ENCODE results near the gene SPON1. TPM values are rescaled to one million over a fixed set of nuclear protein-coding genes. Genes with fewer than 3 reads are reported as not detected.

The SPON1 gene
- polyA plus RNA-seq, 6 donors from 2014 or later = 0.49 to 1.1 (median 0.85) TPM; not detected in 1

DNA sequence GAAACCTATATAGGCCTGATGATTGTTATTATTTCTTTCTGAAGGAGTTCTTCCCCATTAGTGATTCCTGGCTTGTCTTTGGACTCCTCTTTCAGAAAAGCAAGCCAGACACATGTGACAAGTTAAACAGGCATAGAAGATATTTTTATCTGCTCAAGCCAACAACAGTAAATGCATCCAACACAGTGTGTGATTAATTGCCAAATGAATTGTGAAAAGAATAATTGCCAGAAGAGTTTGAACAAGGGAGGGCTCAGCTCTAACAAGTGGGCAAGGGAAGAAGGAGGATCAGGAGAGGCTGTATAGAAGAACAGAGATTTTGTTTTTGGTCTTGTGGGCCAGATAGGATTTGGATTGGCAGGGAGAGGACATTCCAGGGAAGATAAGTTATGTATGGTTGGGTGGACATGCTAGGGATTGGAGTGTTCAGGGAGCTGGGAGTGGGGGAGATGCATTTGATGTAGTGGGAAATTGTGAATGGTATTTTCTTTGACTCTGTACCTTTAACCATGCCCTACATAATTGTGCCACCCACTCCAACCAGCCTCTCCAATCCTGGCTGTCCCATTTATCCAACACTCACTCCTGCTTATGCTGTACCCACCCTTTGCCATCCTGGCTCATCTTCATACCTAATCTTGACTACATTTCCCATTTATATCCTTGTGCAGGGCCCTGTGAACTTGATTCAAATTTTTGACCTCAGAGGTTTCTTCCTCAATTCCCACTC, 223.7 kb downstream of the SPON1 start:
- ATAC-seq (ENCODE audit: low read depth in 2 of 2) = no peak
- Mint-ChIP-seq H3K4me1 (peaks cover 6 to 16% (median 12%) of the 10 kb centered on the region in 3 donors), H3K27me3 (peaks cover 0 to under 1% (median 0%) of the 10 kb centered on the region in 3 donors), H3K27ac (no peak overlapping the region), H3K36me3 (no peaks in the 10 kb centered on the region), H3K4me3 (peak overlapping the region in 1 of 8 donors; percentile 48), H3K9me3 (peaks cover 0 to 2% (median 0%) of the 10 kb centered on the region in 7 donors)
- no peak for DNase-seq

DNA sequence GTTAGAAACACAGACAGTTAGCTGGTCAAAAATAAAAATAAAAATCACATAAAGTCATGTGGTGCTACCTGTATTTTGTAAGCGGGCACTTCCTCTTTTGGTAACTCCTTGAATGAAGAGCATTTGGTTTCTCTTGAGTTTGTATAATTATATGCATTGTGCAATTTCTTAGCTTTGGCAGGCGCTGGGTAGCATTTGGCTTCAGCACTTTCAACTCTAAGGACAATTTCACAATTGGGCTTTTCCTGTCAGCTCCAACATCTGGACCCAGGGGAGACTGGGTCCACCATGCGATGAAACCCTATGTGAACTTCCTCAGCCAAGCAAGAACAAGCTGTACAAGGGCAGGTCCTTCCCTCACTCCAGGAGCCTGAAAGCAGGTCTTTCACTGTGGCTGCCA, 227.4 kb downstream of the SPON1 start:
- Mint-ChIP-seq H3K27me3 (peaks cover 6 to 12% (median 8%) of the 10 kb centered on the region in 3 donors), H3K4me3 (no peak overlapping the region), H3K27ac (peak overlapping the region in 1 of 6 donors; percentile 59), H3K9me3 (peaks cover 0 to 2% (median 0%) of the 10 kb centered on the region in 7 donors), H3K36me3 (no peaks in the 10 kb centered on the region), H3K4me1 (peaks cover 8 to 20% (median 12%) of the 10 kb centered on the region in 3 donors)
- ATAC-seq (ENCODE audit: low read depth in 2 of 2) (peak; percentile 40 to 58), DNase-seq (peak; percentile 3)

DNA sequence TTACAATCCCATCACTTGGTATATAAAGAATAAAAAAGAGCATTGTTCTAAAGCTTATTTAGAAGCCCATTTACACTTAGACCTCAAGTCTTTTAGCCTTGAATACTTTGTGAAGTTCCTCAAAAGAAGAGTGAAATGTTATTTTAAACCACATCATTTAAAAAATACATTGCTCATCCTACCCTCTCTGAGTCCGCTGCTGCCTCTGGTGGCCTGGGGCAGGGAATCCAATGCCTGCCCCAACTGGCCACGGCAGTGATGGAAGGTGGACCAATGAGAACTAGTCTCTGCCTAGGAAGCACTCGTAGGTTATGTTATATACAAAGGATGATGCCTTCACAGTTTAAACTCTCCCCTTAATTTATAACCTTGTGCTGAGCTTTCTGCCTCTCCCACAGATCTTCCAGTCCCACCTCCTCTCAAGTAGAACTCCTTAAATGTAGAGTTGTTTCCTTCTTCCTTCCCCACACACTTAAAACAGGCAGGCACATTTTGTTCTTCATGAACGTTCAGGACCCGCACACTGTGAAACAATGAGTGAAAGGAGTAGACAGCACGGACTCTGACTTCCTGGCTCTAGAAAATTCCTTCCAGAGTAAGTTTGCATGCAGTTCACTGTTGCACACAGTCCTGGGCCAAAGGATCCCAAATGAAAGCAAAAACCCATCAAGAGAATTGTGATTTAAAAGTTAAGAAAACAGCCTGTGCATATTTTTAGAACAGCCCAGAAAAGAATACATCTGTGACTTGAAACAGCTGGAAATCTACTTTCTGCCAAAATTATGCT, 228.7 kb downstream of the SPON1 start:
- DNase-seq (no peak), ATAC-seq (ENCODE audit: low read depth in 2 of 2) (no peak)
- Mint-ChIP-seq H3K4me1 (peaks cover 8 to 20% (median 12%) of the 10 kb centered on the region in 3 donors), H3K27me3 (peaks cover 6 to 12% (median 8%) of the 10 kb centered on the region in 3 donors), H3K4me3 (no peak overlapping the region), H3K9me3 (peaks cover 0 to 2% (median 0%) of the 10 kb centered on the region in 7 donors), H3K27ac (peak overlapping the region in 1 of 6 donors; percentile 56), H3K36me3 (no peaks in the 10 kb centered on the region)

DNA sequence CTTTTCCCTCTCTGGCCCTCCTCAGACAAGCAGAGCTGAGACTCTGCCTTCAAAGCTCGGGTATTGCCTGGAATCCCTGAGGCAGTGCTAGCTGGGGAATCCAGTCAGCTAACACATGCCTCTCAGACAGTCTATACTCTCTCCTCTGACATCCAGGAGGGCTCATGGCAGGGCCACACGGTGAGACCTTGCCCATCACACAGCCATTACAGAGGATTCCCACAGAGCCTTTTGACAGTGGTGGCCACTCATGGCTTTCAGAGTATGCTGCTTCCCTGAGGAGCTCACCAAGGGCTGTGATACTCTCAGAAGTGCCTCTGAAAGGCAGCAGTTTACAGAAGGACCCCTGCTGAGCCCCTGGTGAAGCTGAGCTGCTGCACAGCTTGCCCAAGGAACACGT, 231.1 kb downstream of the SPON1 start:
- H3K27ac Mint-ChIP-seq = no peak overlapping the region
- no peak for ATAC-seq (ENCODE audit: low read depth in 2 of 2)

DNA sequence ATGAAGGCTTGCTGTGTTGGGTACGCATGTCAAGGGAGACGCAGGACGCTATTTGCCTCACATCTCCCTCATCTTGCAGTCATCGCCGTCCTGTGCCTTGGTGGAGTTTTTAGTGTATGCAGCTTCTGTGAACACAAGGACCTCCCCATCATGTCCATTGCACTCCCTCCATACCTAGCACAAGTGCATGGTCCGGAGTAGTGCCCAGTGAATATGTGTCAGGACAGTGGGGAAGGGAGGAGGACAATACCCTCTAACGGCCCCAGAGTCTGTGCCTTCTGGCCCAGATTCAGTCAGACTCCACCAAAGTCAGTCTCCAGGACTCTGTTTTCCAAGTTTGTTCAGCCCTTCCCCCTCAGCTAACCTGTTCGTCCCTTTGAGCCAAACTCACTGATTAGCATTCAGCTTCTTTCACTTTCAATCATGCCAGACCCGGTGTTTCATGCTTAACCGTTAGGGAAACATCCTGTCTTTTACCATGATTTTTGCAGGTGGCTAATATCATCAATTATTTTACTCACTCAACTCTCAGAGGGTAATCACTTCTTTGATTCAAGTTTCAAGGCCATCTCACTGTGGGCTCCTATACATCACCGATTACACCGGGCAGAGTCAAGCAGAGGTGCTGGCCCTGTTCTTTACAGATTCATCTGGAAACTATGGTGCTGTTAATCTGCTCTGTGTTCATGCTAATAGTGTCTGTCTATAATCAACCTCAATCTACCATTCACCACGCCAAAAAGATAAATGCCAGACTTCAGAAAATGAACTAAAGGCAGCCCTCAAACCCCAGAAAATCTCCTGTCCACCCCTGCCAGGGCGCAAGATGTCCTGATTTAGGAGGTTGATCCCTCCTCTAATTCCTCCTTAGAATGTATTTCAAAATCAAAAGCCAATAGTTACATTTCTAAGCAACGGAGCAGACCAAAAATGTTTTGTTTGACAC, 240.0 kb downstream of the SPON1 start:
- H3K4me3 Mint-ChIP-seq = no peak overlapping the region
- H3K9me3 Mint-ChIP-seq = peaks cover 0 to 6% (median 2%) of the 10 kb centered on the region in 7 donors
- peaks cover 0 to 20% (median 7%) of the 10 kb centered on the region in 3 donors for H3K27me3 Mint-ChIP-seq
- no peaks in the 10 kb centered on the region for H3K4me1 Mint-ChIP-seq
- no peak for ATAC-seq (ENCODE audit: low read depth in 2 of 2)
- no peak for DNase-seq
- H3K36me3 Mint-ChIP-seq = peaks cover 0 to 8% of the 10 kb centered on the region in 2 donors
- H3K27ac Mint-ChIP-seq = no peak overlapping the region

More for the DNA sequence above, 231.1 kb downstream of the SPON1 start:
- peaks cover 8 to 20% (median 12%) of the 10 kb centered on the region in 3 donors for H3K4me1 Mint-ChIP-seq
- no peaks in the 10 kb centered on the region for H3K36me3 Mint-ChIP-seq
- no peak overlapping the region for H3K4me3 Mint-ChIP-seq
- no peak for DNase-seq
- H3K27me3 Mint-ChIP-seq = peaks cover 6 to 12% (median 8%) of the 10 kb centered on the region in 3 donors
- peaks cover 0 to 2% (median 0%) of the 10 kb centered on the region in 7 donors for H3K9me3 Mint-ChIP-seq

DNA sequence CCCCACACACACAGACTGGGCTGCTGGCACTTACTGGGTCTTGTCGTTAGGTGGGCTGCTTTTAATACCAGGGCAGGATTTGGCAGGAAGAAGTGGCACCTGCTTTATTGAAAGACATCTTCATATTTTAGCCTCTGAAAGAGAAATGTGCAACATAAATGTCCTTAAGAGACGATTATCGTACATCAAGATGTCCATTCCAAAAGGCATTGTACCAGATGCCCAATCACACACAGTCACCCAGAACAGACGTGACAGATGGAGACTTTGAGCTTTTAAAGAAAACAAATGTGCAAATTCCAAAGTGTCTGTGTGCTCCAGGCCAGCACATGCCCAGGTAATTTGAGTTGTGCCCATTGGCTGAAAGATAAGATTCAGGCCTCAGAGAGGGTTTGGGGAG, 240.8 kb downstream of the SPON1 start:
- Mint-ChIP-seq H3K36me3 (peaks cover 0 to 8% of the 10 kb centered on the region in 2 donors), H3K4me1 (no peaks in the 10 kb centered on the region), H3K4me3 (no peak overlapping the region), H3K27me3 (peaks cover 0 to 20% (median 7%) of the 10 kb centered on the region in 3 donors), H3K9me3 (peaks cover 0 to 6% (median 3%) of the 10 kb centered on the region in 7 donors), H3K27ac (peak overlapping the region in 1 of 6 donors; percentile 75)
- DNase-seq = no peak
- no peak for ATAC-seq (ENCODE audit: low read depth in 2 of 2)

DNA sequence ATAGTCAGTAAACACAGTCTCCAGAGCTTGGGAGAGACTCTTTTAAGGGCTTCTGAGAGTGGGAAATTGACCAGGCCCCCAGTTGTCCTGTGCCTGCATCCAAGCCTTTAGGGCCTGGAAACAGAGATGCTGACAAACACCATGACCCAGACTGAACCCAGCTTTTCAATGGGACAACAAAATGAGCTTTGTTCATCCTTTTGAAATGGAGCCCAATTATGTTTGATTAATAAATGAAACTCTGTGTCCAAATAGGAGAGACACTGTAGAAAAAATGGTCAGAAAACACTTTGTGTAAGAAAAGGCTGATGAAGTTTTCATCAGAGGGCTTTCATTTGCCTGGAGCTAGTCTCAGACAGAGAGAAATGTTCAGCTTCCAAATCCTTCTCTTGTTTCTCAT, 250.5 kb downstream of the SPON1 start:
- peaks cover 8 to 23% (median 15%) of the 10 kb centered on the region in 3 donors for H3K27me3 Mint-ChIP-seq
- ATAC-seq (ENCODE audit: low read depth in 2 of 2) (no peak), DNase-seq (no peak)
- H3K9me3 Mint-ChIP-seq = peaks cover 0 to 4% (median 0%) of the 10 kb centered on the region in 7 donors
- H3K4me1 Mint-ChIP-seq = no peaks in the 10 kb centered on the region
- H3K27ac Mint-ChIP-seq = no peak overlapping the region
- no peaks in the 10 kb centered on the region for H3K36me3 Mint-ChIP-seq
- H3K4me3 Mint-ChIP-seq = no peak overlapping the region

DNA sequence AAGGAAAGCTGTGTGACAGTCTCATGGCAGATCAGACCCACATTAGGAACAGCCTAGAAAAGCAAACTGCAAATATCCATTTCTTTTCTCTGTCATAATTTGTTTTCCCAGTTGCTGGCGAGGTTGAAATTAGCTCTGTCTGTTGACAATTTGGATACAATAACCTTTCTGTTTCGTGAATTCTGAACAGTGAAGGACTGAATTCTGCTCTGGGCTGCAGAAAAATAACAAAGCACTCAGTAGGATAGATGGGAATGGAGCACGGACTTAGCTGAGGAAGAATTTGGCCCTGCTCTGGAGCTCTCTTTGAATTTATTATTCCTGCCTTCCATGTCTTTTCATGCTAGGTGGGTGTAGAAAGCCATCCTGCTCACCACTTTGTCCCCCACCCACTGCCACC, 256.2 kb downstream of the SPON1 start:
- Mint-ChIP-seq H3K36me3 (no peaks in the 10 kb centered on the region), H3K9me3 (no peaks in the 10 kb centered on the region), H3K27me3 (peaks cover 16 to 38% (median 21%) of the 10 kb centered on the region in 3 donors), H3K4me1 (no peaks in the 10 kb centered on the region), H3K27ac (no peak overlapping the region), H3K4me3 (peak overlapping the region in 1 of 8 donors; percentile 56)
- ATAC-seq (ENCODE audit: low read depth in 2 of 2) (no peak), DNase-seq (no peak)

DNA sequence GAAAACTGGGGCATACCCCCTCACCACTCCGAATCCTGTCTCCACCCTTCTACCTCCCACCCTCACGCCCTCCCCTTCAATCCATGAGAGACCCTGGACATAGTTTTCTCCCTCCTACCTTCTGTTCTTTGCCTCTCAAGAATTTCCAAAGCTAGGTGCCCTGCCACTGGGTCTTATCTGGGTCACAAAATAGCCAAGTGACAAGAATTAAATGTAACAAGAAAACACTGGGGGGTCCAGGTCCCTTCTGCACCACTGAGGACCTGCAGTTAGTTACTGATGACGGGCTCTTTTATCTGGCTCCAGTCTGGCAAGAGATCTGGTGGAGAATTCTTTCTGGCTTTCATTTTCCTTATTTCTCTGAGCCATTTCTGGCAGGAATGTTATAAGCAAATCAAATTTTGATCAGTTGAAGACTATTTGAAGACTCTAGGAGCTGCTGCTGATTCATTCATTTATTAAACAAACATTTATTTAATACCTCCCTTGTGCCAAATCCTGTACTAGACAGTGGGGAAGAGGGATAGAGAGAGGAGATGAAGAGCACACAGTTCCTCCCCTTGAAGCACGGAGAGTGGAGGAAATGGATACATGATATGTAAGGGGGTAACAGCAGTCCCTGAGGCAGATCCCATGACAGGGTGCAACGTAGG, 261.2 kb downstream of the SPON1 start:
- H3K36me3 Mint-ChIP-seq = peaks cover 0 to 11% of the 10 kb centered on the region in 2 donors
- ATAC-seq (ENCODE audit: low read depth in 2 of 2) (no peak), DNase-seq (no peak)
- peaks cover 0 to 10% (median 4%) of the 10 kb centered on the region in 3 donors for H3K4me1 Mint-ChIP-seq
- peaks cover under 1 to 13% (median 4%) of the 10 kb centered on the region in 3 donors for H3K27me3 Mint-ChIP-seq
- H3K4me3 Mint-ChIP-seq = no peak overlapping the region
- H3K9me3 Mint-ChIP-seq = peaks cover 0 to 11% (median 2%) of the 10 kb centered on the region in 7 donors
- peak overlapping the region in 2 of 6 donors; percentile 4 to 16 for H3K27ac Mint-ChIP-seq

DNA sequence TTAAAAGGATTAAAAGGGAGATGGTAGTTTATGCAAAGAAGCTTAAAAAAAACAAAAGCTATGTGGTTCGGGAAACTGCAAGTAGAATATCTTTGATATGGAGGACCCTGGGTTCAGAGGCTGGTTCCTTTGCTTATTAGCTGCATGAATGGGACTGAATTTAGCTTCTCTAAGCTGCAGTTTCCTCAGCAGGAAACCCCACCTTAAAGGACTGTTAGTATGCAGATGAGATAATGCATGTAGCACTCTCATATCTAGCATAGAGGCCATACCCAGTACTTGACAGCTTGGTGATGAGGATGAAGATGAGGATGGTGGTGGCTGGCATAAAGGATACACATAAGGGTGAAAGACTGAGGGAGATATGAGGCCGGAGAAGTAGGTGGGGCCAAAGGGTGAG, 261.9 kb downstream of the SPON1 start:
- Mint-ChIP-seq H3K9me3 (peaks cover 0 to 11% (median 2%) of the 10 kb centered on the region in 7 donors), H3K27ac (peak overlapping the region in 2 of 6 donors; percentile 2 to 16)

DNA sequence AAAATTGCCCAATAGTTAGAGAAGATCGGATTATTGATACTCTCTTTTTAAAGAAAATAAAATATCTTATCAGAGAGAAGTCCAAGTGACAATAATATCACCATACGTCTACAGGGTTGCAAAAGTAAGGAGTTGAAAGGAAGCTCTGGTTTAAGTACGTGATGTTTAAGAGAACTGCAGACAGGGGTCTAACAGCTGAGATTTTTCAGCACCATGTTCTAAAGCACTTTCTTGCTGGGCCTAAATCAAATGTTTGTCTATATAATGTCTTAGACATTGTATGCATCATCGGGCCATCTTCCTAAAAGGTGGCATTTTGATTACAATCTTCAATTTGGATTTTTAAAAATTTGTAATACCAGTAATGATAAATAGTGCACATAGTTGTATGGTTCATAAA, 263.1 kb downstream of the SPON1 start:
- ATAC-seq (ENCODE audit: low read depth in 2 of 2) = no peak
- Mint-ChIP-seq H3K27ac (no peak overlapping the region), H3K4me3 (no peak overlapping the region), H3K36me3 (peaks cover 0 to 11% of the 10 kb centered on the region in 2 donors), H3K4me1 (peaks cover 0 to 10% (median 4%) of the 10 kb centered on the region in 3 donors), H3K9me3 (peaks cover 0 to 11% (median 2%) of the 10 kb centered on the region in 7 donors), H3K27me3 (peaks cover 11 to 17% (median 16%) of the 10 kb centered on the region in 3 donors)
- DNase-seq = no peak

More for the DNA sequence above, 261.9 kb downstream of the SPON1 start:
- H3K4me1 Mint-ChIP-seq = peaks cover 0 to 10% (median 4%) of the 10 kb centered on the region in 3 donors
- peaks cover 0 to 11% of the 10 kb centered on the region in 2 donors for H3K36me3 Mint-ChIP-seq
- DNase-seq = no peak
- peaks cover 7 to 13% (median 10%) of the 10 kb centered on the region in 3 donors for H3K27me3 Mint-ChIP-seq
- H3K4me3 Mint-ChIP-seq = no peak overlapping the region
- no peak for ATAC-seq (ENCODE audit: low read depth in 2 of 2)

DNA sequence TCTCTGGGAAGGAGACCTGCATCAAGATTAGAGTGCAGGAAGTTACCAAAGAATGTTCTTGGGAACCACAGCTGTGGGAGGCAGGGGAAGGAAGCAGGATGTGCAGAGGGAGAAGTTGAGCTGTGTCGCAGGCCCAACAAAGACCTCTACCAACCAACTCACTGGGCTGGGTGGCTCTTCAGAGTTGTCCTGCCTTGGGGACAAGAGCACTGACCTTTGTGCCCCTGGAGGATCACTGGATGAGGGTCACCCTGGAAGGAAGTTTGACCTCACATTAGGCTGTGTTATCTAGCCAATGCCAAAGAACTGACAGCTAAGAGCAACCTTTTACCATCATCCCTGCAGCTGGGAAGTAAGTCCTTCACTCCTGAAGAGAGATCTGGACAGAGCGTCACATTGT, 265.8 kb downstream of the SPON1 start:
- no peak overlapping the region for H3K4me3 Mint-ChIP-seq
- peaks cover 0 to 11% of the 10 kb centered on the region in 2 donors for H3K36me3 Mint-ChIP-seq
- no peak for DNase-seq
- H3K4me1 Mint-ChIP-seq = peaks cover 0 to 18% (median 4%) of the 10 kb centered on the region in 3 donors
- H3K27me3 Mint-ChIP-seq = peaks cover 21 to 38% (median 32%) of the 10 kb centered on the region in 3 donors
- ATAC-seq (ENCODE audit: low read depth in 2 of 2) = no peak
- no peak overlapping the region for H3K27ac Mint-ChIP-seq
- H3K9me3 Mint-ChIP-seq = peaks cover 0 to 11% (median 2%) of the 10 kb centered on the region in 7 donors

Measured in naive B cell (primary cell).